IPS-NIHi7 (cell line): Measurements from ENCODE around the gene ABHD6.
"Not testable (repeated sequence)": the region's sequence is repeated elsewhere in the genome, so short reads cannot be mapped to it uniquely, and the experiment has no call there.

Source experiments
- DNase-seq: peaks from one replicate; pipeline ENCODE4 v3.0.0; 2012; ENCODE audit warnings: mixed read lengths; ENCODE audit errors: extremely low spot score

ABHD6 gene

DNA sequence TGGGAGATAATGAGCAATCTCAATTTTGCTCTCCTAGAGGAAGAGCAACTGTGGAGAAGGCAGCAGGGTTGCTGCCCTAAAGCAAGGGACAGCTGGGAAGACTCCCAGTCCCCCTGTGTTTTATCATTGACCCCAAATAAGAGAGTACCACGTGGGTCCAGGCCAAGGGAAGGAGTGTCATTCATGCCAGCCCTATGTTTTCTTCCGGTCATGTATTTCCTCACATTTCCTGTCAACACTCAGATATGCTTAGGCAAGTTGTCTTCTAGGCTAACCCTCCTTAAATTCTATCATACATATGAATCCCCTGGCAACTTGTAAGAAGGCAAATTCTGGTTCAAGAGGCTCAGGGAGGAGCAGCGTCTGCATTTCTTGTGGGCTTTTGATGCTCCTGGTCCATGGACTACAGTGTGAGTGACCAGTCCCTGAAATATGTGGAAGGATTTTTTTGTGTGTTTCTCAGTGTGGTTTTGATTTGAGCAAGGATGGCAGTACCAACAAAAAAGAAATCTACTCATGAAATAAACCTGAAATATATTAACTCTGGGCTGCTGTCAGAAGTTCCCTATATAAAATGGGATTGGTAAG lies 36.5 kb downstream of the ABHD6 start:
- no peak for DNase-seq

DNA sequence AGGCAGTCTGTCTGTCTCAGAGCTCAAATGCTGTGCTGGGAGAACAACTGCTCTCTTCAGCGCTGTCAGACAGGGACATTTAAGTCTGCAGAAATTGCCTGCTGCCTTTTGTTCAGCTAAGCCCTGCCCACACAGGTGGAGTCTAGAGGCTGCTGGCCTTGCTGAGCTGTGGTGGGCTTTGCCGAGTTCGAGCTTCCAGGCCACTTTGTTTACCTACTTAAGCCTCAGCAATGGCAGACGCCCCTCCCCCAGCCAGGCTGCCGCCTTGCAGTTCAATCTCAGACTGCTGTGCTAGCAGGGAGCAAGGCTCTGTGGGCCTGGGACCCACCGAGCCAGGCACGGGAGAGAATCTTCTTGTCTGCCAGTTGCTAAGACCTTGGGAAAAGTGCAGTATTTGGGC lies 43.5 kb downstream of the ABHD6 start:
- no peak for DNase-seq

DNA sequence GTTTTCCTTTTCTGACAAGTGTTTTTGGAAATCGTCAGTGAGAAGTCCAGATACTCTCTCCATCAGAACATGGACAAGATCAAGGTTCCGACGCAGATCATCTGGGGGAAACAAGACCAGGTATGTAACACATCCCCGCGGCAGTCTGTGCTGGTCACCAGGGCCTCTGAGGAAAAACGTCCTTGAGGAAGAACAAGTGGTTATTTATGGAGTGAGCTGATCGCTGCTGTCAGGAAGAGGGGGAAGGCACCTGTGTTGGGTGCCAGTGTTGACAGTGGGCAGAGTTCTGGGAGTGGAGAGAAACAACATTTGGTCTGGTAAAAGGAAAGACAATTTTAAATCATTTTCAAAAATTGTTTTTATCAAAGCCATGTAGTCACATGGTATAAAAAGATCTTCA lies 47.7 kb downstream of the ABHD6 start:
- DNase-seq = no peak

DNA sequence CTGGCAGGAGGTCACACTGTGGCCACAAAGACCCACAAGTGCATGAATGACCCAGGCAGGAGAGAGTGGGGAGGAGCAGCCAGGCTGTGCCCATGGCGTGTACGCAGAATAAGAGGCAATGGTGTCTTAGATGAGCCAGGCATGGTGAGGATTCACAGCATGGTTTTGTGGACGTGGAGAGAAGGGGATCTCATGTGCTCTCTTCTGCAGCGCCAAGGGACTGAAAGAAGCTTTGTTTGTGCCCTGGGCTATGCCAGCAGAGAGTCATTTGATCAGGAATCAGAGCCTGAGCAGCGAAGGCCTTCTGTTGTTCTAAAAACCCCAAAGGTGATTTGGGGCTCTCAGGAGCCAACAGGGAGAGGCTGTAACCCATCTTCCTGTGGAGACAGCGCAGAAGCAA lies 49.8 kb downstream of the ABHD6 start:
- DNase-seq = no peak

DNA sequence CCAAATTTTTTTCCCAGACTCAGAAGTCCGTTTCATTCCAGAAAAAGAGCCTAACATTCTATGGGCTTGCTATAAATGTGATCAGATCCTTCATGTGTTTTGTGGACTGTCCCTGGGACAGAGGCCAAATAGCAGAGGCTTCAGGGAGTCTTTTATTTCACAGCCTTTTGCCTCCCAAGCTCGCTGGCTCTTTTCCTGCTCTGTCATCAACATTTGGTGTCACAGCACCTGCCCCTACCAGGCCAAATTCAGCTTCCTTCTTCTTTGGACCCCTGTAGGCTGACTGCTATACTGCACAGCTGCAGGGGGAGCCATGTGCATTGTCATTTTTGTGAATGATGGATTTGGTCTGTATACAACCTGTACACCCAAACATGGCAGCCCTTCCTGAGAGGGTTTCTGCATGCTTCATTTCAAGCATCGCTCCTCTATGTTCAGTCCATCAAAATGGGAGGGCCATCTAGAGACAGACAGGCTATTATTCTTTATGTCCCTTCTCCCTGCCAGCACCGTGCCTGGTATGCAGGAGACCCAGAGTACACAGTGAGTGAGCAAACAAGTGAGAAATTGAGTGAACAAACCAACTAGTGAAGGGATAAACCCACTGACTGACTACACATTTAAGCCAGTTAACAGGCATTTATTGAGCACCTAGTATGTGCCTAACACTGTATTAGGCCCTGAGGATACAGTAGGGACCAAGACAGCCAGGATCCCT lies 50.6 kb downstream of the ABHD6 start:
- DNase-seq = no peak

DNA sequence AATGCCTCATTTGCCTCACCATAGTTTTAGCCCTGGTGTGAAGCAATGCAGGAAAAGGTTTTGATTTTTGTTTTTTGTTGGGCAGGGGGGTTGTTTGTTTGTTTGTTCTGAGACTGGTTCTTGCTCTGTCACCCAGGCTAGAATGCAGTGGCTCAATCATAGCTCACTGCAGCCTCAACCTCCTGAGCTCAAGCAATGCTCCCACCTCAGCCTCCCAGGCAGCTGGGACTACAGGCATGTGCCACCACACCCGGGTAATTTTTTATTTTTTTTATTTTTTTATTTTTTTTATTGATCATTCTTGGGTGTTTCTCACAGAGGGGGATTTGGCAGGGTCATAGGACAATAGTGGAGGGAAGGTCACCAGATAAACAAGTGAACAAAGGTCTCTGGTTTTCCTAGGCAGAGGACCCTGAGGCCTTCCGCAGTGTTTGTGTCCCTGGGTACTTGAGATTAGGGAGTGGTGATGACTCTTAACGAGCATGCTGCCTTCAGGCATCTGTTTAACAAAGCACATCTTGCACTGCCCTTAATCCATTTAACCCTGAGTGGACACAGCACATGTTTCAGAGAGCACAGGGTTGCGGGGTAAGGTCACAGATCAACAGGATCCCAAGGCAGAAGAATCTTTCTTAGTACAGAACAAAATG lies 51.5 kb downstream of the ABHD6 start:
- DNase-seq = not testable (repeated sequence)

DNA sequence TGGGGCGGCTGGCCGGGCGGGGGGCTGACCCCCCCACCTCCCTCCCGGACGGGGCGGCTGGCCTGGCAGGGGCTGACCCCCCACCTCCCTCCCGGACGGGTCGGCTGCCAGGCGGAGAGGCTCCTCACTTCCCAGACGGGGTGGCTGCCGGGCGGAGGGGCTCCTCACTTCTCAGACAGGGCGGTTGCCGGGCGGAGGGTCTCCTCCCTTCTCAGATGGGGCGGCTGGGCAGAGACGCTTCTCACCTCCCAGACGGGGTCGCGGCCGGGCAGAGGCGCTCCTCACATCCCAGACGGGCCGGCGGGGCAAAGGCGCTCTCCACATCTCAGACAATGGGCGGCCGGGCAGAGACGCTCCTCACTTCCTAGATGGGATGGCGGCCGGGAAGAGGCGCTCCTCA lies 52.9 kb downstream of the ABHD6 start:
- DNase-seq = not testable (repeated sequence)

DNA sequence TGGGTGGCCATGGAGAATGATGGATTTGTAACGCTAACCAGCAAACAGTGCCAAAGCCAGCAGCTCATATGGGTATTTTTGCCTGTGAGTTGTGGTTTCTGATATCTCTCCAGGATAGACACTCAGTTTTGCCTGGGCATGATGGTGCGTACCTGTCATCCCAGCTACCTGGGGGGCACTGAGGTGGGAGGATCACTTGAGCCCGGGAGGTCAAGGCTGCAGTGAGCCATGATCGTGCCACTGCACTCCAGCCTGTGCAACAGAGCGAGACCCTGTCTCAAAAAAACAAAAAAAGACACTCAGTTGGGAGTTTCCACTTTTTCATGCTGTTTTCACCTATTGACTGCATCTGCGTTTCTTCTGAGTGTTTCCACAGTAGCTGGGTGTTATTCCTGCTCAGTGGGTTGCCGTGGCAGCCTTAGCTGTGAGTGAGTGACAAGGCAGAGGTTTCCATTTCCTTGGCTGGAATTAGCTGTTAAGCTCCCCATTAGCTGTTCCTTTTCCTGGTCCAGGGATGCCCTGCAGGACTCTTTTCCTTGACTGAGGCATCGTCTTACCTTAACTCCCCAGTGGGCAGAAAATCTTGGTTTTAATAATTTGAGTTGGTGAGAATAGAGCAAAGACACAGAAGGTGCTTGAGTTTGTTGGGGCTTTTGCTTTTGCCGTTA lies 54.2 kb downstream of the ABHD6 start:
- DNase-seq = no peak

DNA sequence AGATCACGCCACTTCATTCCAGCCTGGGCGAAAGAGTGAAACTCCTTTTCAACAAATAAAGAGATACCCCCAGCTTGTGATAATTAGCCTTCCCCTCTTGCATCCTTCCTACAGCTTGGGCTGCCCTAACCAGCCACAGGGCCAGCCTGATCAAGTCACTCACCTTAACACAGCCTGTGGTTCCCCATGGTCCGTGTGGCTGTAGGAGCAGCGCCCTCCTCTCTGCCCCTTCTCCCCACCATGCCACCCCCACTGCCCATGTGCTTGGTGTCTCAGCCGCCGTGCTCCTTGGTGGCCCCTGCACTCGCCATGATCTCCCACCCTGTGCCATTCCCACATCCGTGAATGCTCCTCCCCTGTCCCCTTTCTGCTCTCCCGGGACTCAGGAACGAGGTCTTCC lies 55.3 kb downstream of the ABHD6 start:
- no peak for DNase-seq

DNA sequence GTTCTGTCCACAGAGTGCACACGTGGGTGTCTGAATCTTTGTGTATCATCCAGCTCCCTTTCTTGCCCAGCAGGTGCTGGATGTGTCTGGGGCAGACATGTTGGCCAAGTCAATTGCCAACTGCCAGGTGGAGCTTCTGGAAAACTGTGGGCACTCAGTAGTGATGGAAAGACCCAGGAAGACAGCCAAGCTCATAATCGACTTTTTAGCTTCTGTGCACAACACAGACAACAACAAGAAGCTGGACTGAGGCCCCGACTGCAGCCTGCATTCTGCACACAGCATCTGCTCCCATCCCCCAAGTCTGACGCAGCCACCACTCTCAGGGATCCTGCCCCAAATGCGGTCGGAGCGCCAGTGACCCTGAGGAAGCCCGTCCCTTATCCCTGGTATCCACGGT lies 55.9 kb downstream of the ABHD6 start:
- DNase-seq = no peak

DNA sequence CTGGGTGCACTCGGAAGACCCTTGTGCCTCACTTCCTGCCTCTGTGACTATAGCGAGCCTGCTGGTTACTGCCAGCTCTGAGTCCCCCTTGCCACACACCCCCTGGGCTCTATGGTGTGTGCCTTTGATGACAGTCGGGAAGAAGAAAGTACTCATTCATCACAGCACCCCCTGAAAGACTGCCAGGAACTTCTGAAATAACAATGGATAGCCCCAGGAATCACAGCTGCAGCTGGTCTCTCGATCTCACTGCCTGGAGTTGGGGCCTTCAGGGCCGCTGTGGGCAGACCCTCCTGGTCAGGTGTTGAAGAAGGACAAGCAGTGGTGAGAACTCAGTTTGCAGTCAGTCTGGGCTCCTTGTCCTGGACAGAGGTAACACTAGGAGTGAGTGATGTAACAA lies 58.7 kb downstream of the ABHD6 start:
- no peak for DNase-seq

DNA sequence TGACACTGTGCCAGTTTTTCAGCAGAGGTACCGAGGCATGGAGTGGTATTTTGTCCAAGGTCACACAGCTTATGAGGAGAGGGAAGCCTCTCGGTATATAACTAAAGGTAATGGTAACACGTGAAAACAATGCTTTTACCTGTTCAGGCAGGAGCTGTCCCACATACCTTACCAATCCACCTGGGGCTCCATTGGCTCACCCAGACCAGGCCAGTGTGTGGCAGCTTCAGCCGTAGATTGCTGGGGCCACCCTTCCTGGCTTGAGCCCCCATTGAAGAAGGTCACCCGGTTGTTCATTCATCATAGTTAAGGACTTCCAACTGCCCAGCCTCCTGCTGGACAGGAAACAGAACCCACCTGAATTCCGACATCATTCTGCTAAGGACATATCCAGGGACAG lies 59.3 kb downstream of the ABHD6 start:
- DNase-seq = no peak

DNA sequence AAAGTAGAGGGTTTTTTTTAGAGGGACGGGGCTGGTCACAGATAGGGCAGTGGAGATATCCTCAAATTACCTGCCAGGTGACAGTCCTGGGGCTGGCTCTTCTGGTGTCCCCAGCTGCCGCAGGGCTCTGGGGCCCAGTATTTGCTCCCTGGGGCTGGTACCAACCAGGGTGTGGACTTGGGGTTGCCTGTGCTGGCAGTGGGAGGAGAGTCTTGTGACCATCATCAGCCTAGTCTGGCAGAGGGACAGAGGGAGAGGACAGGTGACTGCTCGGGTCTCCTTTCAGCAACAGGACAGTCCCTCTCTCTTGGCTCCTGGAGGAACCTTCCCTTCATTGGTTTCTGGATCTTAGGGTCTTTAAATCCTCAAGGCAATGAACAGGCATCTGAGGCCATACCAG lies 60.6 kb downstream of the ABHD6 start:
- no peak for DNase-seq

DNA sequence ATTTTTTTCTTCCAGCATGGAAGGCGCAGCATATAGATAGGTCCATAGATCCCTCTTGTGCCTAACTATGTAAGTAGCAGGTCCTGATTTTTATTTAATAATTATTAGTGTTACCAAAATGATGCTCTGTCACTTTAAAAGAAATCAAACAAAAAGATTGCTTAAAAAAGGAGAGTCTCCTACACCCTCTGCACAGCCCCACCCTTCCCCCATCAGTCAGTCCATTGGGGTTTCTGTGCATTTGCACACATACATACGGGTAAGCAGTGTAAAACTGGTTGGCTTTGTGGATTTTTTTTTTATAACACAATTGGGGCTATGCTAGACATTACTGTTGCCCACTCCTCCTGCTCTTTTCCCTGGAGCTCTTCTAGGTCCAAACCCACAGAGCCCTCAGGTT lies 61.5 kb downstream of the ABHD6 start:
- DNase-seq = no peak

DNA sequence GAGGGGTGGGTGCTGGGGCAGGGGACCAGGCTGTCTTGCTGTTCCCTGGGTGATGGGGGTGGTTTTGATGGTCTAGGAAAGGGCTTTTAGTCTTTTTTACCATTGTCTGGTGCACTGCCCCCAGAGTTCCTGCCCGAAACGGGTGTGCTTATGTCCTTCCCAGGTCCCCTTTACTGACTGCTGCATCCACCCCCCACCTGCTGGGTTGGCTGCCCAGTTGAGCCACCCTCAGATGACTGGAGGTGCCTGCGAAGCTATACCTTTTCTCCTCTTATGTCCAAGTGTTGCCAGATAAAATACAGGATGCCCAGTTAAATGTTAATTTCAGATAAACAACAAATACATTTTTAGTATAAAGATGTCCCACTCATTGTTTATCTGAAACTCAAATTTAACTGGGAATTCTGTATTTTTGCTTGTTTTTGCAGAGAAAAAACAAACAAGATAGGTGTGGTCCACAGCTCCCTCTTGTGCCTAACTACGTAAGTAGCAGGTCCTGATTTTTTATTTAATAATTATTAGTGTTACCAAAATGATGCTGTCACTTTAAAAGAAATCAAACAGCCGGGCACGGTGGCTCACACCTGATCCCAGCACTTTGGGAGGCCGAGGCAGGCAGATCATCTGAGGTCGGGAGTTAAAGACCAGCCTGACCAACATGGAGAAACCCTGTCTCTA lies 62.4 kb downstream of the ABHD6 start:
- no peak for DNase-seq

DNA sequence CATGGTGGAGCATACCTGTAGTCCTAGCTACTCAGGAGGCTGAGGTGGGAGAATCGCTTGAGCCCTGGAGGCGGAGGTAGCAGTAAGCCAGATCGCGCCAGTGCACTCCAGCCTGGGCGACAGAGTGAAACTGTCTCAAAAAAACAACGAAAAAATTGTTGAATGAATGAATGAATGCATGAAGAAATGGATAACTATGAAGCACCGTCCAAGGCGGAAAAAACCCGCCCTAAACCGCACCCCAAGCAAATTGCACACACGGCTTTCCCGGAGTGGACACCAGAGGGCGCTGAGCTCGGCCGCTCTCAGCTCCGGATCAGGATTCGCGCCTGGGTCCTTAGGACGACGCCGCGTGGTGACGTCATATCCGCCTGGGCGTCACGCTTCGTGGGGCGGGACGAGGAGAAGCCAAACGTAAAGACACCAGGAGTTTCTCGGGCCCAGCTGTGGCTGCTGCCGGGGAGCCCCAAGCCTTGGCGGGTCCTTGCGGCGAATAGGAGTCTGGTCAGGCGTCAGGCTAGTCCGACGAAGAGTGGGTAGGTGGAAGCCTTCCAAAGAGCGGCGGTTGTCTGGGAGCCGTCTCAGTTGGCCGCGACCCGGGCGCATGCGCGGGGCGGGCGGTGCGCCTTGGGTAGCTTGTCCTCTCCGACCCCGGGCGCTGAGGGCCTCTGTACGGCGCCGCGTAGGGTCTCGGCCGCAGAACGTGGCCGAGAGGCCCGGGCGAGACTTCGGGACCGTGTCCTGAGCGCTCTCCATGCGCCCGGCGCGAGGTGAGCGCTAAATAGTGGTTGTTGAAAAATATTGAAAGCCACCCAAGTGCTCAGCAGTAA lies 68.5 kb downstream of the ABHD6 start, which contains the start of the genes HTD2 and RPP14:
HTD2 (plus strand) TSS at position 639 of the 830 bp plus-strand sequence. CDS start 11,094 bp downstream, outside the sequence.
RPP14 (plus strand) TSS at position 364 of the 830 bp plus-strand sequence. CDS start 4,085 bp downstream, outside the sequence.
- DNase-seq = peak; percentile 97

DNA sequence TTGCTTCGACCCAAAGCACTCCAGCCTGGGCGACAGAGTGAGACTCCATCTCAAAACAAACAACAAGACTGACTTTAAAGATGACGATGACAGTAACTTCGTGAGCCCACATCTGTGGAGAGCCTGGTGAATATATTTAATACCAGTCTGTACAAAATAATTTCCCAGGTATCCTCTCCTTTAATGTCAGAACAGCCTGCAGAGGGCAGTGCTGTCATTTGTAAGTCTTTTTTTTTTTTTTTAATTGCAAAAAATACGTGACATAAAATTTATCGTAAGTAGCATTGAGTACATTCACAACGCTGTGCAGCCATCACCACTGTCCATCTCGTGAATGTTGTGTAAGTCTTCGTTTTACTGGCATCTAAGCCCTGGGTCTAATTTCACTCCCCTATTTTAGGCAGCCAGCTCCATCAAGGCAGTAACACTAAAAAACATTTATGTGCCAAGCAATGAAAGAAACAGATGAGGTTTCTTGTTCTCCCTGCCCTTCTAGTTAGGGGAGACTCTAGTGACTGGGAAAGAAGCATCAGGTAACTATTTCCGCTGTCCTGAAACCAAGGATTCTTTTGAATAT lies 70.1 kb downstream of the ABHD6 start:
- DNase-seq = no peak

DNA sequence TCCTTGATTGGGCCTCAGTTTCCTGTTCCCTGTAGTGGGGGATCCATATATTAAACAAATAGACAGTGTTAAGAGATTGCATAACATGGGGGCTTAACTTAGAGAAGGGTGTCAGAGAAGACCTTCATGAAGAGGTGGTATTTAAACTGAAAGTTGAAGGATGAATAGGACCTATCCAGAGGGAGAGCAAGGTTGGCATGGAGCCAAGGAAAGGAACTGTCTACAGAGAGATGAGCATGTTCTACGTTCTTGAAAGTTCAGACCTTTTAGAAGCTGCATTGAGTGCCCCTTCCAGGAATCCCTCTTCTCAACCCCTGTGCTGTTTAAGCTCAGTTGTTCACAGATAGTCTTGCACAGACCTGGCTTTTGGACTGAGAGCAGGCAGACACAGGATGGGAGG lies 71.1 kb downstream of the ABHD6 start:
- no peak for DNase-seq

DNA sequence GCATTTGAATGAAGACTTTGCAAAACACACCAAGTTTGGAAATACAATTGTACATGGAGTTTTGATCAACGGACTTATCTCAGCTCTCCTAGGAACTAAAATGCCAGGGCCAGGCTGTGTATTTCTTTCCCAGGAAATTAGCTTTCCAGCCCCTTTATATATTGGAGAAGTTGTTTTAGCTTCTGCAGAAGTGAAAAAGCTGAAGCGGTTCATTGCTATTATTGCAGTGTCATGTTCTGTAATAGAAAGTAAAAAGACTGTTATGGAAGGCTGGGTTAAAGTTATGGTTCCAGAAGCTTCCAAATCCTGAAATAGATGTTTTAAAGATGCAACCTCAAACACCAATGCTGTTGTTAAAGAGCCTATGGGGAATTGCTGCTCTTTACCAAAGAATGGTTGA lies 80.2 kb downstream of the ABHD6 start:
- DNase-seq = no peak

DNA sequence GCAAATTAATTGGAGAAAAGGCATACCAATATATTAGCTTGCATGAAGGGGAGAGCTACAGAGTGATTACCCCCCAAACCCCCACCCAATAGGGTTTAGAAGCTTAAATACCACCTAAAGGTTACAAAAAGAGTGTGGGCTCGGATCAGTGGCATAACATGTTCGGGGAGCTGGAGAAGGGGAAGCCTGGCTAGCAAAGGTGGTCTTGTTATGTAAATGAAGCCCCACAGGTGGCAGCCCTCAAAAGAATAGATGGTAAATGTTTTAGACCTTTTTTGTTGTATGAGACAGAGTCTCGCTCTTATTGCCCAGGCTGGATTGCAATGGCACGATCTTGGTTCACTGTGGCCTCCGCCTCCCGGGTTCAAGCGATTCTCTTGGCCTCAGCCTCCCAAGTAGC lies 84.2 kb downstream of the ABHD6 start:
- DNase-seq = no peak

DNA sequence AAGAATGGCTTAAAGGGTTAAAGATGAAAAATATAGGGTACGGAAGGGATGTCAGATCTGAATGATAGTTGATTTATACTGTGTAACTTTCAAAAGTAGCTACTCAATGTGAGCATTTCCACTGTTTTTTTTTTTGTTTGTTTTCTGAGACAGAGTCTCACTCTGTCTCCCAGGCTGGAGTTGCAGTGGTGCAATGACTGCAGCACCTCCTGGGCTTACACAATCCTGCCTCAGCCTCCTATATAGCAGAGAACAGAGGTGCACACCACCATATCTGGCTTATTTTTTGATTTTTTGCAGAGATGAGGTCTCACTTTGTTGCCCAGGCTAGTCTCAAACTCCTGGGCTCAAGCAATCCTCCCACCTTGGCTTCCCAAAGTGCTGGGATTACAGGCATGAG lies 85.2 kb downstream of the ABHD6 start:
- DNase-seq = no peak
